Neutrophil (primary cell): ENCODE data around the gene BUB3.

ENCODE experiments used
- H3K27ac ChIP-seq: fragments of 200-600 bp; sonication (generic); 2 replicates; pipeline ENCODE4 v1.5.1; 2016; ENCODE audit warnings: mild to moderate bottlenecking, moderate library complexity
- H3K27me3 ChIP-seq: fragments of 200-600 bp; sonication (generic); 2 replicates; pipeline ENCODE4 v1.6.0; 2016; ENCODE audit warnings: mild to moderate bottlenecking
- H3K36me3 ChIP-seq: fragments of 200-600 bp; sonication (generic); 2 replicates; pipeline ENCODE4 v1.5.1; 2017
- H3K4me1 ChIP-seq, 2 experiments: fragments of 200-600 bp in 1 of 2; sonication (generic) in 1 of 2; 1 replicate in 1 of 2; 2 replicates in 1 of 2; pipeline versions ENCODE4 v1.5.1 to v1.6.1; 2013 to 2016; ENCODE audit warnings: low read depth in 1 of 2, low read length in 1 of 2, mild to moderate bottlenecking in 1 of 2, moderate library complexity in 1 of 2; ENCODE audit not compliant: control insufficient read depth in 1 of 2, insufficient read depth in 1 of 2
- H3K4me3 ChIP-seq, 2 experiments: fragments of 200-600 bp in 1 of 2; sonication (generic) in 1 of 2; 1 replicate in 1 of 2; 2 replicates in 1 of 2; pipeline ENCODE4 v1.5.1; 2013 to 2016; ENCODE audit warnings: low read depth in 1 of 2, low read length in 1 of 2, mild to moderate bottlenecking in 1 of 2, moderate library complexity in 1 of 2
- H3K9me3 ChIP-seq: fragments of 200-600 bp; sonication (generic); 2 replicates; pipeline ENCODE4 v1.5.1; 2016
- TF ChIP-seq, protein P1 (sequence below): fragments of 200-600 bp; sonication (generic); IDR thresholded peaks from 2 replicates; pipeline ENCODE4 v1.5.1; 2016; ENCODE audit warnings: antibody characterized with exemption

The BUB3 gene

DNA sequence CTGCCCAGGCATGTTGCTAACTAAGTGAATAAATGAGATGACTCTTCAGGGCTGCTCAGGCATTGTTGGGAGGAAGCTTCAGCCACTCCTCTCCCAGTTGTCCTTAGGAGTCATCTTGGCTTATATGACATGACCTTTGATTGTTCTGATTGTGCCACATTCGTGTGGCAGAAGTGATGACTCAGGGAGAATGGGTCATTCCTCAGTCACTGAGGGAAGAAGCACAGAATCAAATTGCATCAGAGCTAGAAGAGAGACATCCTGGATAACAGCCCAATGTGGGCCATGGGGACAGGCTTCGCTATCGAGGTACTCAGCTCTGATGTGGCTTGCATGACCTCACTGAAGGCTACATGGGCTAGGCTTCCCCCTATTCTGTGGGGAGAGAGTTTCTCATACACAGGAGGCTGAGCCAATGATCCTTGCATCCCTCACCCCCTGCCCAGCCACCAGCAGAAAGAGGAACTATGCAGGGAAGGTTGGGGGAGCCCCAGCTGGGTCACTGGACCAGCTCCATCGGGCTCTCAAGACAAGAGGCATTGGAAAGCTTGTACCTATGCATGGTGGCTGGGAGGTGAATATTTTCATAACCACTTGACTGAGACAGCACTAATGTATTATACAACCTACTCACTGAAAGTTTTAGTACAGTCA, 24.5 kb upstream of the BUB3 start:
- peaks cover 99% of the 10 kb centered on the region for H3K27me3 ChIP-seq
- TF ChIP-seq, protein P1, sequence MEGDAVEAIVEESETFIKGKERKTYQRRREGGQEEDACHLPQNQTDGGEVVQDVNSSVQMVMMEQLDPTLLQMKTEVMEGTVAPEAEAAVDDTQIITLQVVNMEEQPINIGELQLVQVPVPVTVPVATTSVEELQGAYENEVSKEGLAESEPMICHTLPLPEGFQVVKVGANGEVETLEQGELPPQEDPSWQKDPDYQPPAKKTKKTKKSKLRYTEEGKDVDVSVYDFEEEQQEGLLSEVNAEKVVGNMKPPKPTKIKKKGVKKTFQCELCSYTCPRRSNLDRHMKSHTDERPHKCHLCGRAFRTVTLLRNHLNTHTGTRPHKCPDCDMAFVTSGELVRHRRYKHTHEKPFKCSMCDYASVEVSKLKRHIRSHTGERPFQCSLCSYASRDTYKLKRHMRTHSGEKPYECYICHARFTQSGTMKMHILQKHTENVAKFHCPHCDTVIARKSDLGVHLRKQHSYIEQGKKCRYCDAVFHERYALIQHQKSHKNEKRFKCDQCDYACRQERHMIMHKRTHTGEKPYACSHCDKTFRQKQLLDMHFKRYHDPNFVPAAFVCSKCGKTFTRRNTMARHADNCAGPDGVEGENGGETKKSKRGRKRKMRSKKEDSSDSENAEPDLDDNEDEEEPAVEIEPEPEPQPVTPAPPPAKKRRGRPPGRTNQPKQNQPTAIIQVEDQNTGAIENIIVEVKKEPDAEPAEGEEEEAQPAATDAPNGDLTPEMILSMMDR, result no peak
- no peak overlapping the region for H3K27ac ChIP-seq
- peaks cover 4 to 6% of the 10 kb centered on the region in 2 experiments for H3K4me1 ChIP-seq
- no peak overlapping the region for H3K4me3 ChIP-seq
- H3K36me3 ChIP-seq, result no peaks in the 10 kb centered on the region
- no peaks in the 10 kb centered on the region for H3K9me3 ChIP-seq

DNA sequence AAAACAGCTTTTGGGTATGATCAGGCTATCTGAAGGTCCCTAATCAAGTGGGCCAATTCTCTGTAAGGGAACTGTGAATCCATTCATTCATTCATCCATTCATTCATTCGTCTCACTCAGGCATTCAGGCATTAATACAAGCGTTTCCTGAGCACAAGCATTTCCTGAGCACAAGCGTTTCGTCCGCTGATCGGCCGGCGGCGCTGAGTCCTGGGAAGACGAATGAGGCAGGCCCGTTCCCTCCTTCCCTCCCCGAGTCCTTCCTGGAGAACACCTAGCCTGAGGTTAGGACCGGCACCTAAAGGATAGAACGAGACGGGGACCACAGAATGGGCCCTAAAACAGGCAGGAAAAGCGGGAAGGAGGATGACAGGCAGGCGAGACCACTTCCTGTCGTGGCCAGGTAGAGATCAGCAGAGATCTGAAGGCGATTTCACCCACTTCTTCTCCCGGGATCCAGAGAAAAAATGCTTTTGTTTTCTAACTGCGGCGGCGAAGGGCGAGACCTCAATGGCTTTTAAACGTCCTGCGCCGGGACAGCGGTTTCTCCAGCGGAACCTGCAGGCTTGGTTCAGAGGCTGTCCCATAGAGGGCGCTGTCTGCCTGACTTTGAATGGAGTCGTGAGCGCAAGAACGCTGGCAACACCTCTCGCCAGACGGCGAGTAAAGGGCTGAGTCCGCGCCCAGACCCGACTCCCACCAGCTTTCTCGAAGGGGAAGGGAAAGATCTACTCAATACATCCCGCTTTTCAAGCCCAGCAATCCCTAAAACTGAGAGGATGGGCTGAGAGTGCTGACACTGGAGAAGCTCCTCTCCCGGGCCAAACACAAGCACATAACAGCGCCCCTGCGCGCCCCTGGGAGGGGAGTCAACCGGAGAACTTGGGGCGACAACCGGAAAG, 21.4 kb upstream of the BUB3 start:
- H3K36me3 ChIP-seq, result no peaks in the 10 kb centered on the region
- H3K9me3 ChIP-seq, result no peaks in the 10 kb centered on the region
- TF ChIP-seq, protein P1, result peak; percentile 65
- no peak overlapping the region for H3K27ac ChIP-seq
- H3K4me3 ChIP-seq, result no peak overlapping the region
- H3K27me3 ChIP-seq, result peaks cover 100% of the 10 kb centered on the region
- H3K4me1 ChIP-seq, result peaks cover 4 to 20% of the 10 kb centered on the region in 2 experiments

DNA sequence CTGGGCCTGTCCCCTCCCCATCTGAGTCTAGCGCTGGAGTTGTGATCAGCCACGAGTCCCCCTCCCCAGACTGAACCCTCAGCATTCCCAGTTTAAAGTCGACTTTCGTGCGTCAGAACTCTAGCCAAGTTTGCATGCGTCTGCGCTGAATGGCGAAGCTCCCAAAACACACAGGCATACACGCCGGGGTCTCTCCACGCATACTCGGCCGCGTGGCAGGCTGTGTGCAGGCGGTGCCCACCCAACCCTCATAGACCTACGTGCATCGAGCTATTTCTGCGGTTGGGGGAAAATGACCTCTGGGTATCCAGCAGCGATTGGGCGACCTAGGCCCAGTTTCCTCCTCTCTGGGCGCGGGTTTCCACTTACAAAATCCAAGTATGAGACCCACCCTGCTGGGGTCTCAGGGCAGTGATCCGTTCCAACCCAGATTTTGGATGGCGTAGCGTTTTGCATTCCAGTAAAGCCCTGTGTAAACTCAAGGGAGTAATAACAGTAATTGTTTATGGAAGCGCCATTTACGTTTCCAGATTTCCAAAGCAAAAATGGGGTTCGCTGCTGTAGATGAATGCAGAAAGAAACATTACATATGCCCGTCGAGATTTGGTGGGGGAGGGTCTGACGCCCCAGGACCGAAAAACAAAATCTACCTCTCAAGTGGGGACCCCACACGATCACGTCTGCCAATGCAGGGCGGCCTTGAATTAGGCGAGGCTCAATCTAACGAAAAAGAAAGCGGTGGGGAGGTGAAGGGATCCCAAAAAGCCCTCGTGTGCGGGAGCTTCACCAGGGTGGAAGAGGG, 20.5 kb upstream of the BUB3 start:
- Histone ChIP-seq H3K4me1 (peaks cover 4 to 20% of the 10 kb centered on the region in 2 experiments), H3K4me3 (no peak overlapping the region), H3K36me3 (no peaks in the 10 kb centered on the region), H3K9me3 (no peaks in the 10 kb centered on the region), H3K27ac (no peak overlapping the region), H3K27me3 (peaks cover 100% of the 10 kb centered on the region)
- TF ChIP-seq, protein P1, result no peak

DNA sequence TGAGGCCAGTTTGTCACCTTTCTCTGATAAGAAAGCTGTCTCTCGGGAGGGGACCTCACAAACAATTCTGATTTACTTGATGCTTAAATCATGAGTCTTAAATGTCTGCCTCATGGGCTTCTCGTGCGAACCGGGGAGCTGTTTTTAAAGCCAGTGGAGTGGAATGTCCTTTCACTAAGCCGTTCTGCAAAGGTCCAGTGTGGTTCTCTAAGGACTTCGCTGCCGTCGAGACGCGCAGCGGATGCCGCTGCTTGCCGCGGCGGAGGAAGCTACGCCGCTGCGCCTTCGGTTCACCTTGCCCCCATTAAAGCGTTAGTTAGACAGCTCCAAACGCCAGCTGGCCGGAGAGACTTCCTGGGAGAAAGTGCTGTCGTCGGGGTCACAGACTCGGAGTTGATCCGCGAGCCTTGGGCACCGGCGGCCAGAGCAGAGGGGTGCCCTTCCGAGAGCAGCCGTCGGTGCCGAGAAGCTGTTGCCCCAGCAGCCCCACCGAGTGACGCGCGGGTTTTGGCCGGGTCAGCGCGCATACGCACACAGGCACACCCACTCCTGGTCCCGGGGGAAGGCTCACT, 19.8 kb upstream of the BUB3 start:
- TF ChIP-seq, protein P1, result no peak
- no peaks in the 10 kb centered on the region for H3K36me3 ChIP-seq
- peaks cover 4 to 20% of the 10 kb centered on the region in 2 experiments for H3K4me1 ChIP-seq
- H3K9me3 ChIP-seq, result no peaks in the 10 kb centered on the region
- H3K27ac ChIP-seq, result no peak overlapping the region
- H3K4me3 ChIP-seq, result no peak overlapping the region
- H3K27me3 ChIP-seq, result peaks cover 100% of the 10 kb centered on the region

DNA sequence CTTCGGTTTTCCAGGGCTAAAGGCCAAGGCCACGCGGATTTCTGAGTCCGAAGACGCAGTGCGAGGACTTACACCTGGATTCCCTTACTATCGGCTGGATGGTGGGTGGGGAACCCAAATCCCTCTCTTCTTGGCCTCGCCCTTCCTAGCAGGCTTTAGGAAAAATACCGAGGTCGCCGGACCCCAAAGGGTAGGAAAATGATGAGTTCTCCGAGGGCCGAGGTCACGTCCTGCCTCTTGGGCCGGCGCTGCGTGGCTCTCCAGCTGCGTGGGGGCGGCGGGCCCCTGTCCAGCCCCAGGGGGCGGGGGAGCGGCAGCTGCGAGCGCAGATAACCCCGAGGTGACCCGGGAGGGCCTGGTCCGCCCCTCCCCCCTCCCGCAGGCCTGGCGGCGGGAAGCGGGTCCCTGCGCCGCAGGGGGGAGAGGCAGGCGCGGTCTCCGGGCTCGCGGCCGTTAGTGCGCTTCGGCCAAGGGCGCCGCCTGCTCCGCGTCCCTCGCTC, 19.2 kb upstream of the BUB3 start:
- peaks cover 100% of the 10 kb centered on the region for H3K27me3 ChIP-seq
- TF ChIP-seq, protein P1, result no peak
- no peak overlapping the region for H3K4me3 ChIP-seq
- H3K36me3 ChIP-seq, result no peaks in the 10 kb centered on the region
- H3K4me1 ChIP-seq, result peaks cover 4 to 20% of the 10 kb centered on the region in 2 experiments
- no peak overlapping the region for H3K27ac ChIP-seq
- no peaks in the 10 kb centered on the region for H3K9me3 ChIP-seq
